Activated CD4-positive, alpha-beta T cell treated with anti-CD3 and anti-CD28 coated beads, Interleukin-2, amount 10 ng/mL, durations not matched to agents 7 days and 5 days (primary cell): ENCODE measurements around the gene BRD1. TPM values are rescaled to one million over a fixed set of nuclear protein-coding genes. Genes with fewer than 3 reads are reported as not detected.
"Not testable (repeated sequence)": the region's sequence is repeated elsewhere in the genome, so short reads cannot be mapped to it uniquely, and the experiment has no call there.

Experiments used
- CTCF ChIA-PET: fragments of 350-600 bp; sonication (Branson Sonifier 250); formaldehyde crosslinking; loops from one replicate; lab custom pipeline; 2021; ENCODE audit warnings: antibody characterized with exemption; lab: Charles Lee
- POLR2A ChIA-PET: fragments of 350-600 bp; sonication (Branson Sonifier 250); formaldehyde crosslinking; loops from one replicate; lab custom pipeline; 2021; ENCODE audit warnings: antibody characterized with exemption; lab: Charles Lee
- DNase-seq: peaks from one replicate; pipeline ENCODE4 v3.0.0-alpha.2; 2020
- H3K27ac Mint-ChIP-seq: one replicate; pipeline ENCODE4 v1.8.0; 2021; ENCODE audit warnings: mild to moderate bottlenecking, moderate library complexity, mixed read lengths
- H3K27me3 Mint-ChIP-seq: one replicate; pipeline ENCODE4 v1.8.0; 2021; ENCODE audit warnings: mixed read lengths
- H3K36me3 Mint-ChIP-seq: one replicate; pipeline ENCODE4 v1.8.0; 2021; ENCODE audit warnings: low read depth, mixed read lengths
- H3K4me1 Mint-ChIP-seq: one replicate; pipeline ENCODE4 v1.8.0; 2021; ENCODE audit warnings: mixed read lengths
- H3K4me3 Mint-ChIP-seq: one replicate; pipeline ENCODE4 v1.8.0; 2021; ENCODE audit warnings: mild to moderate bottlenecking, moderate library complexity, mixed read lengths
- H3K9me3 Mint-ChIP-seq: one replicate; pipeline ENCODE4 v1.8.0; 2021; ENCODE audit warnings: mixed read lengths
- total RNA-seq, 2 experiments: library from RNA; stranded (reverse); gene quantifications; one replicate each; pipeline ENCODE4 v1.2.3, GENCODE V29; 2021

BRD1 gene
- total RNA-seq, 2 experiments from 2014 or later, result 46.9 to 49.2 TPM

GRCh38 chr22:49828599-49828965 is 909 bp upstream of the BRD1 start:
- CTCF ChIA-PET, result interaction anchor here (1.0 kb wide), 1 partner anchor 10 kb away, joined by 5 read pairs; no protein-coding TSS in a partner anchor
- POLR2A ChIA-PET, result no interaction called here
- Mint-ChIP-seq H3K27ac (peak overlapping the region; percentile 91), H3K4me1 (peaks cover 39% of the 10 kb centered on the region), H3K36me3 (peaks cover 30% of the 10 kb centered on the region), H3K27me3 (peaks cover 3% of the 10 kb centered on the region), H3K4me3 (peak overlapping the region; percentile 65), H3K9me3 (no peaks in the 10 kb centered on the region)
- DNase-seq, result no peak

- H3K27ac Mint-ChIP-seq, result peak overlapping the region; percentile 91
- peaks cover 37% of the 10 kb centered on the region for H3K36me3 Mint-ChIP-seq
- H3K4me1 Mint-ChIP-seq, result peaks cover 45% of the 10 kb centered on the region
- DNase-seq, result peak; percentile 17
- no peaks in the 10 kb centered on the region for H3K9me3 Mint-ChIP-seq
- POLR2A ChIA-PET, result no interaction called here
- no peaks in the 10 kb centered on the region for H3K27me3 Mint-ChIP-seq
- CTCF ChIA-PET, result no interaction called here
- H3K4me3 Mint-ChIP-seq, result peak overlapping the region; percentile 71
These were observed 311 bp downstream of the BRD1 start for GRCh38 chr22:49827271-49827852.

- ChIA-PET POLR2A (no interaction called here), CTCF (interaction anchor here (1.9 kb wide), 1 partner anchor 10 kb away, joined by 5 read pairs; no protein-coding TSS in a partner anchor)
- peak overlapping the region; percentile 95 for H3K27ac Mint-ChIP-seq
- peak overlapping the region; percentile 90 for H3K4me3 Mint-ChIP-seq
- H3K4me1 Mint-ChIP-seq, result peaks cover 45% of the 10 kb centered on the region
- H3K9me3 Mint-ChIP-seq, result no peaks in the 10 kb centered on the region
- H3K36me3 Mint-ChIP-seq, result peaks cover 41% of the 10 kb centered on the region
- no peaks in the 10 kb centered on the region for H3K27me3 Mint-ChIP-seq
- peak; percentile 50 for DNase-seq
These were observed 936 bp downstream of the BRD1 start for GRCh38 chr22:49826603-49827270.

GRCh38 chr22:49825944-49826602 is 1.6 kb downstream of the BRD1 start:
- ChIA-PET POLR2A (no interaction called here), CTCF (interaction anchor here (0.6 to 1.9 kb wide), 2 partner anchors 9 to 212 kb away, joined by 4 to 5 read pairs; no protein-coding TSS in a partner anchor)
- Mint-ChIP-seq H3K27ac (peak overlapping the region; percentile 95), H3K4me3 (peak overlapping the region; percentile 90), H3K4me1 (peaks cover 41% of the 10 kb centered on the region), H3K27me3 (no peaks in the 10 kb centered on the region), H3K36me3 (peaks cover 43% of the 10 kb centered on the region), H3K9me3 (no peaks in the 10 kb centered on the region)
- peak; percentile 63 for DNase-seq

- CTCF ChIA-PET, result interaction anchor here (0.6 to 1.9 kb wide), 2 partner anchors 8 to 212 kb away, joined by 4 to 5 read pairs; no protein-coding TSS in a partner anchor
These were observed 2.2 kb downstream of the BRD1 start for GRCh38 chr22:49825436-49825835.

GRCh38 chr22:49824936-49825335 is 2.7 kb downstream of the BRD1 start:
- DNase-seq, result no peak
- Mint-ChIP-seq H3K4me1 (peaks cover 46% of the 10 kb centered on the region), H3K4me3 (peak overlapping the region; percentile 14), H3K27ac (peak overlapping the region; percentile 95), H3K36me3 (peaks cover 52% of the 10 kb centered on the region), H3K9me3 (no peaks in the 10 kb centered on the region), H3K27me3 (no peaks in the 10 kb centered on the region)
- POLR2A ChIA-PET, result no interaction called here
- CTCF ChIA-PET, result interaction anchor here (1.9 kb wide), 1 partner anchor 8 kb away, joined by 5 read pairs; no protein-coding TSS in a partner anchor

More at GRCh38 chr22:49825436-49825835, 2.2 kb downstream of the BRD1 start:
- Mint-ChIP-seq H3K27me3 (no peaks in the 10 kb centered on the region), H3K9me3 (no peaks in the 10 kb centered on the region), H3K36me3 (peaks cover 49% of the 10 kb centered on the region), H3K27ac (peak overlapping the region; percentile 95), H3K4me1 (peaks cover 47% of the 10 kb centered on the region), H3K4me3 (peak overlapping the region; percentile 90)
- no peak for DNase-seq
- POLR2A ChIA-PET, result no interaction called here

- ChIA-PET POLR2A (no interaction called here), CTCF (no interaction called here)
- Mint-ChIP-seq H3K4me1 (peaks cover 40% of the 10 kb centered on the region), H3K36me3 (peaks cover 51% of the 10 kb centered on the region), H3K9me3 (no peaks in the 10 kb centered on the region), H3K27me3 (no peaks in the 10 kb centered on the region), H3K4me3 (peak overlapping the region; percentile 14), H3K27ac (peak overlapping the region; percentile 11)
- DNase-seq, result no peak
These were observed 3.3 kb downstream of the BRD1 start for GRCh38 chr22:49824185-49824925.

- peaks cover 39% of the 10 kb centered on the region for H3K4me1 Mint-ChIP-seq
- H3K9me3 Mint-ChIP-seq, result no peaks in the 10 kb centered on the region
- POLR2A ChIA-PET, result no interaction called here
- H3K27me3 Mint-ChIP-seq, result no peaks in the 10 kb centered on the region
- H3K4me3 Mint-ChIP-seq, result no peak overlapping the region
- peaks cover 57% of the 10 kb centered on the region for H3K36me3 Mint-ChIP-seq
- CTCF ChIA-PET, result interaction anchor here (1.1 kb wide), 1 partner anchor 118 kb away, joined by 5 read pairs; no protein-coding TSS in a partner anchor
- DNase-seq, result no peak
- no peak overlapping the region for H3K27ac Mint-ChIP-seq
These were observed 4.2 kb downstream of the BRD1 start for GRCh38 chr22:49823289-49824045.

GRCh38 chr22:49821741-49822140 is 5.9 kb downstream of the BRD1 start:
- DNase-seq, H3K27me3 Mint-ChIP-seq, H3K9me3 Mint-ChIP-seq, H3K4me3 Mint-ChIP-seq, H3K27ac Mint-ChIP-seq, POLR2A ChIA-PET: not testable (repeated sequence)
- Mint-ChIP-seq H3K36me3 (peaks cover 75% of the 10 kb centered on the region), H3K4me1 (peaks cover 54% of the 10 kb centered on the region)
- CTCF ChIA-PET, result interaction anchor here (0.8 to 2.2 kb wide), 4 partner anchors 8 to 209 kb away, joined by 3 to 7 read pairs (median 4); no protein-coding TSS in a partner anchor

- no peak for DNase-seq
- Mint-ChIP-seq H3K36me3 (peaks cover 75% of the 10 kb centered on the region), H3K27me3 (no peaks in the 10 kb centered on the region), H3K9me3 (no peaks in the 10 kb centered on the region), H3K4me1 (peaks cover 57% of the 10 kb centered on the region), H3K4me3 (no peak overlapping the region), H3K27ac (no peak overlapping the region)
- ChIA-PET POLR2A (no interaction called here), CTCF (interaction anchor here (0.8 to 2.2 kb wide), 4 partner anchors 9 to 209 kb away, joined by 3 to 7 read pairs (median 4); no protein-coding TSS in a partner anchor)
These were observed 6.7 kb downstream of the BRD1 start for GRCh38 chr22:49820984-49821383.

- Mint-ChIP-seq H3K36me3 (peaks cover 62% of the 10 kb centered on the region), H3K27me3 (no peaks in the 10 kb centered on the region), H3K4me1 (peaks cover 47% of the 10 kb centered on the region), H3K9me3 (no peaks in the 10 kb centered on the region), H3K27ac (peak overlapping the region; percentile 25), H3K4me3 (no peak overlapping the region)
- no peak for DNase-seq
- CTCF ChIA-PET, result interaction anchor here (1.4 to 1.5 kb wide), 2 partner anchors 9 to 10 kb away, joined by 3 to 5 read pairs; no protein-coding TSS in a partner anchor
- POLR2A ChIA-PET, result no interaction called here
These were observed 10.3 kb downstream of the BRD1 start for GRCh38 chr22:49817359-49817758.
